ENCODE data around the gene B4GALT2. TPM values are rescaled to one million over a fixed set of nuclear protein-coding genes. Genes with fewer than 3 reads are reported as not detected.

Gene B4GALT2
- polyA plus RNA-seq, 4 donors = 37.3 to 58.4 (median 42.3) TPM

DNA sequence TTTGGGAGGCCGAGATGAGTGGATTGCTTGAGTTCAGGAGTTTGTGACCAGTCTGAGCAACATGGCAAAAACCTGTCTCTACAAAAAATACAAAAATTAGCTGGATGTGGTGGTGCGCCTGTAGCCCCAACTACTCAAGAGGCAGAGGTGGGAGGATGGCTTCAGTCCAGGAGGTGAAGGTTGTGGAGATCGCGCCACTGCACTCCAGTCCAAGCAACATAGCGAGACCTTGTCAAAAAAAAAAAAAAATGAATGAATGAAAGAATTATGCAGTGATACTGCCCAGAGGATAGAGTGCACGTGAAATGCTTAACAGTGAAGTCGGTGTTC, 9.6 kb upstream of the B4GALT2 start:
- no peak for DNase-seq (ENCODE audit: low read depth in 4 of 4, low spot score in 2 of 4)

DNA sequence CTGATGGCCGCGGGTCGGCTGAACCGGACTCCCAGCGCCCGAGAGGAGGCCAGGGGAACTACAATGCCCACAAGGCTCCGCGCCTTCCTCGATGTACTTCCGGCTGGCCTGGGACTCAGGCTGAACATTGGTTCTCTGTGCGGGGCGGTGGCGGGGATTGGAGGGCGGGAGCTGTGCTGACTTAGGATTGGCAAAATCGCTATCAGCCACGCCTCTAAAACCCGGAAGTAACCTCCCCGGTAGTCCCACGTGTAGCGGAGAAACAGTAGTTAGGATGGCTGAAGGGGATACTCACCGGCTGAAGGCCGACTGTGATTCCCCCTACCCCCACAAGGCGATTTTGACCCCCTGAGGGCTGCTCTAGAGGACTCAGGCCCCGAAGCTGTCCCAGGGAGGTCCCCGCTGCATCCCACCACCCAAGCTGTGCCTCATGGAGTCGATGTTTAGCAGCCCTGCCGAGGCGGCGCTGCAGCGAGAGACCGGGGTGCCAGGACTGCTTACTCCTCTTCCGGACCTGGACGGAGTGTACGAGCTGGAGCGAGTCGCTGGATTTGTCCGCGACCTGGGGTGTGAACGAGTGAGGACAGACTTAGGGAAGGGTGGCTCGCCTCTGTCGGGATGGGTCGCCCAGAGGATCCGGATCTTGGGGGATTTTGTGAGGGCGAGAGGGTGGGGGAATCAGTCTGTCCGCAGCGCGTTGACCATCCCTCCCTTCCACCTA, 9.1 kb upstream of the B4GALT2 start, which contains the start of gene DPH2:
DPH2 (plus strand) TSS at position 265 of the 721 bp plus-strand sequence; CDS start at position 431, 166 bp downstream.
- DNase-seq (ENCODE audit: low read depth in 4 of 4, low spot score in 2 of 4) = peak in 2 of 4 donors; percentile 91 to 95

GRCh38 chr1:43970502-43970901, 8.5 kb upstream of the B4GALT2 start:
- no peak for DNase-seq (ENCODE audit: low read depth in 4 of 4, low spot score in 2 of 4)

DNA sequence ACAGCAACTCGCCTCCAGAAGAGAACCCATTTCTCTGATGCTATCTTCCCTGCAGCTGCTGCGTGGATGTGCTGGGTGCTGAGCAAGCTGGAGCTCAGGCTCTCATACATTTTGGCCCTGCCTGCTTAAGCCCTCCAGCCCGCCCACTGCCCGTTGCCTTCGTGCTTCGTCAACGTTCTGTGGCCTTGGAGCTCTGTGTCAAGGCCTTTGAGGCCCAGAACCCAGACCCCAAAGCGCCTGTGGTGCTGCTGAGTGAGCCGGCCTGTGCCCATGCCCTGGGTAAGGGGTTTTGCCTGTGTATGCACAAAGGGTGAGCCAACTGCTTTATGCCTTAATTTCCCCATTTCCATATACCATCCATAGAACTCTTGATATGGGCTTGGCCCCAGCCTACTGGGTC, 8.1 kb upstream of the B4GALT2 start:
- DNase-seq (ENCODE audit: low read depth in 4 of 4, low spot score in 2 of 4) = no peak

- no peak for DNase-seq (ENCODE audit: low read depth in 4 of 4, low spot score in 2 of 4)
Measured at GRCh38 chr1:43971336-43971980, 7.6 kb upstream of the B4GALT2 start.

- DNase-seq (ENCODE audit: low read depth in 4 of 4, low spot score in 2 of 4) = no peak
Measured at GRCh38 chr1:43973981-43974442, 5.0 kb upstream of the B4GALT2 start.

DNA sequence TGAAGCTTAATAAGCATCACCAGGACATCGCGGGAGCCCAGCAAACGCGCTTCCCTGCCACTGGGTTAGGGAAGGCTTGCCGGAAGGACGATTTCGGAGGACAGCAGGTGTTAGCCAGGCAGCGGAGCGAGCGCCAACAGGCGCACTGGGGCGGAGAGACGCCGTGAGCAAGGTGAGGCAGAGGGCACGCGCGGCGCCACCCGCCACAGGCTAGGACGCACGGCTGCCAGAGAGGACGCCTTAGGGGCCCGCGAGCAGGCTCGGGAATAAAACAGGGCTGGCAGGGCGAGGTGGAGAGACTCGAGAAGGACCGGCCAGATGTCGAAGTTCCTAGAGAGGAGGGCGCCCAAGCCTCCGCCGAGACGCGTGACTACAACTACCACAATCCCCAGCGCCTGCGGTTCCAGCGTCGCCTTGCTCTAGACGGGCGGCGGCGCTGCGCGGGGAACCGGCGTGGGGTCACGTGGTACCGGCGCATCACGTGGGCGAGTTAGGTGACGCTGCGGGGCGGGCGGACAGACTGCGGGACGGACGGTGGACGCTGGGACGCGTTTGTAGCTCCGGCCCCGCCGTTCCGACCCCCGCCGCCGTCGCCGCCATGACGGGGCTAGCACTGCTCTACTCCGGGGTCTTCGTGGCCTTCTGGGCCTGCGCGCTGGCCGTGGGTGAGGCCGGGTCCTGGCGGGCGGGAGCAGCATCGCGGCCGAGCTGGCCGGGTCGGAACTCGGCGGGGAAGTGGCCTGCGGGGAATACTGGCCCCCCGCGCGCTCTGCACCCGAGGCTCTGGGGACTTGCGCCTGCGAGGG, 4.4 kb upstream of the B4GALT2 start, which contains the start of gene ATP6V0B:
ATP6V0B (plus strand) TSS at position 518 of the 806 bp plus-strand sequence; CDS start at position 599, 81 bp downstream.
- peak in 2 of 4 donors; percentile 86 to 89 for DNase-seq (ENCODE audit: low read depth in 4 of 4, low spot score in 2 of 4)

DNA sequence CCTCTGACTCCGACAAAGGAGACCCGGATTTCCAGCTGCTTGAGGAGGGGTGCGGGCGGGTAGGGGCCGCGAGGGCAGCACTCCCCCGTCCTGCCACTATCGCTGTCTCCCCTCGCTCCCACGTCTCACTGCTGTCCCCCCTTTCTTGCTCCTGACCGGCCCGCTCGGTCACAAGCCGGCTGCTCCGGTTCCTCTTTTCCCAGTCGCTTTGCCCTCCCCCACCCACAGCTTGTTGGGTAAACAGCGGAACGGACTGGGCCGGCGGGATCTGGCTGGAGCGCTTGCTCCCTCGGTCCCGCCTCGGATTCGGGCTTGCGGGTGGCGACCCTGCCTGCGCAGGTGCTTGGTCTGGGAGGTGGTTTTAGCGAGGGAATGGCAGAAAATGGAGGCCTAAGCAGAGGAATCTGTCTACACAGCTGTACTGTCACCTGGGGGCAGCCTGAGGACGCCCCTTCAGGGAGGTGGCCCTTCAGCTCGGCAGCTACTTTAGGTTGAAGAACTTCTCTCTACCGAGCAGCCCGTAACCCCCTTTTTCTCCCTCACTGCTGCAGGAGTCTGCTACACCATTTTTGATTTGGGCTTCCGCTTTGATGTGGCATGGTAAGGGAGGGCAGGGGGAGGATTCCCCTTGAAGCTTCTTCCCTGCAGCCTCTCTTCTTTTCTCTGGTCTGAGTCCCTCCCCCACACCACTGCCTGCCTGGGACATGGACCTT, 3.6 kb upstream of the B4GALT2 start:
- no peak for DNase-seq (ENCODE audit: low read depth in 4 of 4, low spot score in 2 of 4)

DNA sequence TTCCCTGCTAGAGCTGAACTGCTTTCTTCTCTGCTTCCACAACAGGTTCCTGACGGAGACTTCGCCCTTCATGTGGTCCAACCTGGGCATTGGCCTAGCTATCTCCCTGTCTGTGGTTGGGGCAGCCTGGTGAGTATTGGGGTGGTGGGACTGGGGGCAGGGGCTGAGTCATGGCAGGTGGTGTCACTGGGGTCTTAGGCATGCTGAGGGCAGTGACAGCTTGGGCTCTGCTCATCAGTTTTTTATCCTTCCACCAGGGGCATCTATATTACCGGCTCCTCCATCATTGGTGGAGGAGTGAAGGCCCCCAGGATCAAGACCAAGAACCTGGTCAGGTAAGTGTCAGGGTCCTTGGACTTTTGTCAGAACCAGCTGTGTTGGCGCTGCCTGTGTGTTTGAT, 3.0 kb upstream of the B4GALT2 start:
- DNase-seq (ENCODE audit: low read depth in 4 of 4, low spot score in 2 of 4) = no peak

DNA sequence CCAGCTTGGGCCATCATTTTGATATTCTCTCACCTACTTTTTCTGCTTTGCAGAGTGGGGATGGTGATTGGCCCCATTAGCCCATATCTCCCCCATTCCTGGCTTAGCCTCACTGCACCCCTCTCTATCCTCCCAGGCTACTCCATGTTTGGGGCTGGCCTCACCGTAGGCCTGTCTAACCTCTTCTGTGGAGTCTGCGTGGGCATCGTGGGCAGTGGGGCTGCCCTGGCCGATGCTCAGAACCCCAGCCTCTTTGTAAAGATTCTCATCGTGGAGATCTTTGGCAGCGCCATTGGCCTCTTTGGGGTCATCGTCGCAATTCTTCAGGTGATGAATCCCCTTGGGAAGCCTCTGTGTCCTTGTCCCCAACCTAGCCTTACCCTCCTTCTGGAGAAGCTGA, 2.1 kb upstream of the B4GALT2 start:
- no peak for DNase-seq (ENCODE audit: low read depth in 4 of 4, low spot score in 2 of 4)

GRCh38 chr1:43977376-43978263, 1.4 kb upstream of the B4GALT2 start:
- DNase-seq (ENCODE audit: low read depth in 4 of 4, low spot score in 2 of 4) = no peak

DNA sequence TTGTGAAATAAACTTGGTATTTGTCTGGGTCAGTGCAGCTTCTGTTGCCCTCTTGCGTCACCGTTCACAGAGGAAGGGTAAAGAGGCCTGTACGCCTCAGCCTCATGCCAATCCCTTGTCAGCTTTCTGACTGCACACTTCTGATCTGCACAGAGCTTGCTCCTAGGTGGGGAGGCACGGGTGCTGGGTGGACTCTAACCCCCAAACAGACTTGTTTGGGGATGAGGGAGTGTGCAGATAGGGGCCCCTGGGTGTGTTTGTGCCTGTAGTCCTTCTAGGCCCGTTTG, 803 bp upstream of the B4GALT2 start:
- no peak for DNase-seq (ENCODE audit: low read depth in 4 of 4, low spot score in 2 of 4)

- DNase-seq (ENCODE audit: low read depth in 4 of 4, low spot score in 2 of 4) = no peak
Measured at GRCh38 chr1:43979261-43979527, 184 bp downstream of the B4GALT2 start.

DNA sequence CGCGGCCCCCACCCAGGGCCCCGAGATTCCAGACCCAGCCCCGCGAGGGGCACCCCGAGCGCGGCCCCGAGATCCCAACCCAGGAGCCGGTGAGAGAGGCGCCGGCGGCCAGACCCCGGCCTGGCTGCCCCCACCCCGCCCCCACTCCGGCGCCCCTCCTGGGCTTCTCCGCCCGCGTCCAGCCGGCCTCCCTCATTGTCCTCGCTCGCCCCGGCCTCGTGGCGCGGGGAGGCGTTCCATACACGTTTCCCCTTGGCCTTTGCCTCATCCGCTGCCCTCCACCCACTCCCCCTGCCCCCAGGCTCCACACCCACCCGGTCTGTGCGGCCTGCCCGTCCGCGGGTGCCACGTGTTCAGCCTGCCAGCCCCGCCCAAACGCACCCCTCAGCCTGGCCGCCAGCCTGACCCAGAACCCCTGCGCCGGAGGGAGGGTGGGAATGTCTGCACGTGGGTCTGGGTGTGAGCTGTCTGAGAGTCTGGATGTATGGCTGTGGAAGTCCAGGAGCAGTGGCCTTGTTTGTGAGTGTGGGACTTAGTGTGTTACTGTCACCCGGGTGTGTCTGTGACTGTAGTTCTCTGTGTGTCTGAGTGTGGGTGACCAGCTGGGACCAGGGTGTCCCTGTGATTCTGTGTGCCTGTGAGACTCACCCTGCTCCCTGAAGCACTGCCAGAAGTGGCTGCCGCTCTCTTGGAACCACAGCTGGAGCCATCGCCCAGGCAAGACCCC, 681 bp downstream of the B4GALT2 start:
- DNase-seq (ENCODE audit: low read depth in 4 of 4, low spot score in 2 of 4) = no peak

GRCh38 chr1:43980255-43981134, 1.5 kb downstream of the B4GALT2 start:
- no peak for DNase-seq (ENCODE audit: low read depth in 4 of 4, low spot score in 2 of 4)

GRCh38 chr1:43981135-43981491, 2.1 kb downstream of the B4GALT2 start:
- no peak for DNase-seq (ENCODE audit: low read depth in 4 of 4, low spot score in 2 of 4)

DNA sequence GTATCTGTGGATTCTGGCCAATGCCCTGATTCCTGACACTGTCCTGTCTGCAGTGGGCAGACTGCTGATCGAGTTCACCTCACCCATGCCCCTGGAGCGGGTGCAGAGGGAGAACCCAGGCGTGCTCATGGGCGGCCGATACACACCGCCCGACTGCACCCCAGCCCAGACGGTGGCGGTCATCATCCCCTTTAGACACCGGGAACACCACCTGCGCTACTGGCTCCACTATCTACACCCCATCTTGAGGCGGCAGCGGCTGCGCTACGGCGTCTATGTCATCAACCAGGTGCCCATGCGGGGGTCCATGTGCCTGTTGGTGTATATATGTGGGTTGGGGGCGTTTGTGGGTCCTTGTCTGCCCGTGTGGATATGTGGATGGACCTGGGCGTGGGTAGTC, 2.6 kb downstream of the B4GALT2 start:
- DNase-seq (ENCODE audit: low read depth in 4 of 4, low spot score in 2 of 4) = no peak

GRCh38 chr1:43982241-43982640, 3.2 kb downstream of the B4GALT2 start:
- DNase-seq (ENCODE audit: low read depth in 4 of 4, low spot score in 2 of 4) = no peak

DNA sequence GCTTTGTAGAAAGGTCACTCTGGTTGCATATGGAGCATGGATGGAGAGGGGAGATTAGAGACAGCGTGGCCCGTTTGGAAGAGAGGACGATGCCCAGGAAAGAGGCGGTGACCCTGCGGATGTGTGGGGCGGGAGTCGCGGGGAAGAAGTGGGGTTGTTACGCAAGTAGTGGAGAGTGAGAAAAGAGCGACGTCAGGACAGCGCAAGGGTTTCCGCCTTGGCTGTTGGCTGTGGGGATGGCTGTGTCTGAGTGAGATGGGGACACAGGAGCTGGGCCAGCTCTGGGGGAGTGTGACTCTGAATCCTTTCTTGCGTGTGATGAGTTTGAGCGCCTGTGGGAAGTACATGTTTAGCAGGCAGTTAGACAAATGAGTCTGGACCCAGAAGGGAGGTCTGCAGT, 3.8 kb downstream of the B4GALT2 start:
- DNase-seq (ENCODE audit: low read depth in 4 of 4, low spot score in 2 of 4) = no peak
